Middle frontal gyrus (tissue), 1 donor: ENCODE results near the gene GRIK1.

ENCODE experiments used
- DNase-seq: peaks from one replicate; pipeline ENCODE4 v3.0.0-alpha.2; 2015; ENCODE audit warnings: low spot score; ENCODE audit errors: extremely low spot score

GRIK1 gene

DNA sequence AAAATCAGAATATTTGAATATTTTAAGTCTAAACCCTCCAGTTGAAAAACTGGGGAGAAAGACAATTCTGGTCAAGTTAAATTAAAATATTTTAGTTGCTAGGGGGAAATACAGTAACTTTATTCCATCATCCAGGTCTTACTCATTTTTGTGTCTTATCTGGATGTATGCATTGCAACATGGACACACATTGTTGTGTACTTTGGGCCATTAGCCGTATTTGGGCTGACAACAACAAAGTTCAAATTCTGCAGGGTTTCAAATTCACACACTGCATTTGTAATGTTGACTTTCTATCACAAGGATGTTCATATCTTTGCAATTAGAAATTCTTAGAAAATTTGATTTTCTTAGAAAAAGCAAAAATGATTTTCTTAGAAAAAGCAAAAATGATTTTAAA lies 391.8 kb downstream of the GRIK1 start:
- no peak for DNase-seq

DNA sequence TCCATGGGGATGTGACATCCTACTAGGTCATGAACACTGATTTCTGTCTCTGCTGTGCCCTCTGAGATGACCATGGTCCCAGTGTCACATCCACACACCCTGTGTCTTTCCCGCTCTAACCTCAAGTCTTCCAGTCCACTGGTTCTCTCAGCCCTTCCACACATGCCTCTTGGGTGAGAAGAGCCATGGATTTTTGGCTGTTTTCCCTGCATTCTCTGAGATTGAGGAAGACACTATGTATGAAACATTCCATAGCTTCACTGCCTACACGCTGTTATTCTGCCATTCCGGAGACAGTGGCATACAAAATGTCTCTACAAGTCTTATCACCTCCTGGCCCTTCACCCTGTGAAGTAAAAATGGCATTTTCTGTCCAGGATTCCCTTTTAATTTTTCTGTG lies 393.7 kb downstream of the GRIK1 start:
- DNase-seq = no peak

DNA sequence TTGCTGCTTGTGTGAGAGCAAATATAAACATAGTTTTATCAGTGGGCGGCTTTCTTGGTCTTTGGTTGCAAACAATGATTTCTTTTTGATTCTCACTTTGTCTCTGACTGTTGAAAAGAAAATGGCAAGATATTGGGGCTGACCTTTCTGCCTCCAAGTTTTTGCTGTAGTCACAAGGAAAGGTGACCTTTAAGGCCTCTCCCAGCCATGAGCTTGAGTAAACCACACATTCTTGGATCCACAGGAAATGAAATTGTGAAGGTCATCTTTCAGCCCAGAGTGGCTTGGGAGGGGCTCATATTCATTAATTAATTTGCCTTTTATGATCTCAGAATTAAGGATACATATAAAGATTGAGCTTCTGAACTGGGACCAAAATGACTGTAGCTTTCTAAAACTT lies 399.5 kb downstream of the GRIK1 start:
- DNase-seq = no peak

DNA sequence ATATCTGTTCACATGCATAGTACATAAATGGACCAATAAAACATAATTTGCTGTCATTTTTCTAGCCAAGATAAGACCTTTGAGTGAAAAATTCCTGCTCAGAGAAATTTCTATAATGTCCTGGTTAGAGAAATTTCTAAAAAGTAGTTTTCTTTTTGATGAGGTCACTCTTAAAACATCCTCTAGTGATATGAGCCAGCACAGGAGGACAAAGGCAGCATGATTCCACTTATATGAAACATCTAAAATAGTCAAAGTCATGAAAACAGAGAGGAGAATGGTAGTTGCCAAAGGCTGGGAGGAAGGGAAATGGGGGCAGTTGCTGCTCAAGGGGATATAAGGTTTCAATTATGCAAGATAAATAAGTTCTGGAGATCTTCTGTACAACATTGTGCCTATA lies 401.7 kb downstream of the GRIK1 start:
- no peak for DNase-seq

DNA sequence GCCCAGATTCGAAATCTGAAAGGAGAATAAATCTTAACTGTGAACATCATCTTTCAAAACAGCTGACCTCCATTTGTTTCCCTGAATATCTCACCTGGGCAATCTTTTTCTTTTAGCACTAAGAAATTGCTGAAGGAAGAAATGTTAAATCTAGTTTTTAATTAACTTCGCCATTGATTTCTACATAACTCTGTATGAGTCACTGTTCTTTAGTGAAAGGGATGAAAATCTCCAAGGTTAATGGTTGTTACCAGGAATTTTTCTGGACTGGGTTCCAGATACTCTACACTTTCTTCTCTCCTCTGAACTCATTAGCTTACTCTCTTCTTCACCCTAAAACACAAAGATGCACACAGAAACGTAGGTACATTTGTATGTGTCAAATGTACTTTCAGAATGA lies 405.3 kb downstream of the GRIK1 start:
- DNase-seq = no peak

DNA sequence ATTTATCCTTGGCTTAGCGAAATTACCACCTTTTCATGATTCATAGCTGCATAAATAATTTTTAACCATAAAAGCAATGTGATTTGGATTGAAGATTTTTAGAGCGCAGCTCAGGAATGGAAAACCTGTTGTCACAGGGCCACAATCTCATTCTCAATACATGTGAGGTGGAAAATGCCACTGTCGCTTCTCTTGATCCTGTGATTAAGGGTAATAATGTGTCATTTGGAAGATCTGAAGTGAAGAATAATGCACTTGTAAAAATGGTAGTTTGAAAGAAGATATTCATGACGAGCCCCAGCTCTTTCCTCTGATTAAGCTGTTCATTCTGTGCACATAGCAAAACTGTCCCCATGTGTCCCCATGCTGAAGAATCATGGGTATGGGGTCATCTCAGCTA lies 410.7 kb downstream of the GRIK1 start:
- DNase-seq = no peak

DNA sequence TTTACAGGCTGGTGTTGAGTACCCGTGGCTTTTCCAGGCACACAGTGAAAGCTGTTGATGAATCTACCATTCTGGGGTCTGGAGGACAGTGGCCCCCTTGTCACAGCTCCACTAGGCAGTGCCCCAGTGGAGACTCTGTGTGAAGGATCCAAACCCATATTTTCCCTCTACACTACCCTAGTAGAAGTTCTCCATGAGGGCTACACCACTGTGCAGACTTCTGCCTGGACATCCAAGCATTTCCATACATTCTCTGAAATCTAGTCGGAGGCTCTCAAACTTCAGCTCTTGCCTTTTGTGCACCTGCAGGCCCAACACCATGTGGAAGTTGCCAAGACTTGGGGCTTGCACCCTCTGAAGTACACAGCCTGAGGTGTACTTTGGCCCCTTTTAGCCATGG lies 413.3 kb downstream of the GRIK1 start:
- DNase-seq = no peak

DNA sequence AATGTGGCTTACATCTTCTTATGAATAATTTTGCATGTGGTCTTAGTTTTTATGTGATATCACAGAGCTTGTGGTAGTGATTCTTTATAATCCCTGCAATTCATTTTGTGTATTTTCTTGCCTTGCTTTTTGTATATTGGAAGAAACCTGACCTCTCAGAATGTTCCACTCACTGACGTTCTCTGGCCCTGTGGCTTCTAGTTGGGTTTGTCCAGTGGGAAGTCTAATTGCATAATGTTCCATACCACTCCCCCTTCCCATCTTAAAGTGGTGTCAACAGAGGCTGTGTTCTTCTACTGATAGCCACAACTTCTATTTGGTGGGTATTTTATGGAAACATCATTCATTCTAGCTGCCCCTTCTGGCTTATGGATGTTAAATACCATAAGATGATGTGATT lies 415.7 kb downstream of the GRIK1 start:
- no peak for DNase-seq

DNA sequence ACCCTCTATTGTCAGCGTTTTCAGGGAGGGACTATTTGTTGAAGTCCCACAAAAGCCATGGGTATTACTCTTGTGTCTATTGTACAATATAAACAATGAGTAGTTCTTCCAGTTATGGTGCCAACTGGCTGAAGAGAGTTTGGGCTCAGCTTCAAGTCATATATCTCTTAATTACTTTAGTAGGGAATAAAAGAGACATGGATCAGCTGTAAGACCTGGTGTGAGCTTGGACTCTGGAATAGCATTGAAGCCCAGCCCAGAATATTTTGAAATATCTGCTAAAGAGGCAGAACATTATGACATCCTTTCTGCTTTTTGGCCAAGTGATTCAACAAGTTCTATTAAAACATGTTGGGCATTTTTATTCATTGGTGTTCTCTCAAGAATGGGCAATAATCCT lies 416.1 kb downstream of the GRIK1 start:
- DNase-seq = no peak

DNA sequence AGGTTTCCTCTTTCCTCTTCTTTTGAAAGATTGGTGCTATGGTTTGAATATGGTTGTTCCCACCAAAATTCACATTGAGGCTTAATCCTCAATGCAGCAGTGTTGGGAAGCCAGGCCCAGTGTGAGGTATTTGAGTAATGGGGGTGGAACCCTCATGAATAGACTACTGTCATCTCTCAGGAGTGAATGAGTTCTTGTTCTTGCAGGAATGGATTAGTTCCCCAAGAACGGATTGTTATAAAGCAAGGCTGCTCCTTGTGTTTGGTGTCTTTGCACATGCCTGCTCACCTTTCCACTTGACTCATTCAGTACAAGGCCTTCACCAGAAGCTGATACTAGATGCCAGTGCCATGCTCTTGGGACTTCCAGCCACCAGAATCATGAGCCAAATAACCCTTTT lies 417.9 kb downstream of the GRIK1 start:
- no peak for DNase-seq

DNA sequence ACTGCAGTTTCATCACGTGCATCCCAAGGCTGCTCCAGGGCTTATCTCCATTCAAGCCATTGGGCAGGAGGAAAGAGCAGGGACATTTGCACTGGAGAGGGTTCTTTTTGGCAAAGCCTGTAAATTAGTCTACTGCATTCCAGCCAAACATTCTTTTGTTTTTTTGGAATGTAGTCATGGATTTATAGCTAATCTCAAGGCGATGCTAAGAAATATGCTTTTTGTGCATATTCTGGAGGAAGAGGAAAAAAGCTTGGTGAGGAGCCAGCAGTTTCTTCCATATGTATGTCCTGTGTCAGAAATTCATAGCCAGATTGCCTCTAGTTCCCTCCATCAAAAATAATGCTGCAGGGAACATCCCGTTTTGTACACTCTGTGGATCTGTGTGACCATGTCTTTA lies 419.6 kb downstream of the GRIK1 start:
- no peak for DNase-seq

DNA sequence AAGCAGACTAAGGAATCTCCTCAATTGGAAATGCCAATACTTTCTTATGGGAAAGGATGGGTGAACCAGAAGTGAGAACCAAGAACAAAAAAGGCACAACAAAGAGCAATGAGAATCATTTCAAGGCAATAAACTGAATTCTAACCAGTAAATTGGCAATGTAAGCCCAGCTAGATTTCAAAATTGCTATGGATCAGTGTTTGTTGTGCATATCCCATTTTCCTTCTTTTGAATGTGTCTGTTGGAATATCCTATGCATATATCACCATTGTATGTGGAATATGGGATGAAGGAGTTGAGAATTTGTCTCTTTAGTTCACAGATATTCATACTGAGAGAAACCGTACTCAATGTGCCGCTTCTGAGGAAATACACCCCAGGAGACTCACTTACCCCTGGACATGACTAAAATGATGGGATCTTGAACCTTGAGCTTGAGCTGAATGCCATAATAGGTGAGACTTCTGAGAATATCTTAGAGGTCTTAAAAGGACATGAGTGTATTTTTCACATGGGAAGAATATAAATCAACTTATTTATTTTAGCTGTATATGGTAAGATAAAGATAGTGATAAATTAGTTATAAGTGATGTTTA lies 425.0 kb downstream of the GRIK1 start:
- no peak for DNase-seq

DNA sequence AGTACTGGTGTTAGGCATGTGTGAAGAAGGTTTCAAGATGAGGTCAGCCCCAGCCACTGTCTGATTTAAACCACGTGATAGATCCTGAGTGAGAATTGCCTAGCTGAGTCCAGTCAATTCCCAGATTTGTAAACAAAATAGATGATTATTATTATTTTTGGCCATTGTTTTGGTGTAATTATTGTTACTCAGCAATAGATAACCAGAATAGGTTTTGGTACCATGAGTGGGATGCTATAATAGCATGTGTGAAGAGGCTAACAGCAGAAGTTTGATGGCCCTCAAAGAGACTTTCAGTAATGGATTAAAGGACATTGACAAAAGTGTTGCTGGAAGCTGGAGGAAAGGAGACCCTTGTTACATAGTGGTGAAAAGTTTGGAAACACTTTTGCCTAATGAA lies 426.3 kb downstream of the GRIK1 start:
- DNase-seq = no peak

DNA sequence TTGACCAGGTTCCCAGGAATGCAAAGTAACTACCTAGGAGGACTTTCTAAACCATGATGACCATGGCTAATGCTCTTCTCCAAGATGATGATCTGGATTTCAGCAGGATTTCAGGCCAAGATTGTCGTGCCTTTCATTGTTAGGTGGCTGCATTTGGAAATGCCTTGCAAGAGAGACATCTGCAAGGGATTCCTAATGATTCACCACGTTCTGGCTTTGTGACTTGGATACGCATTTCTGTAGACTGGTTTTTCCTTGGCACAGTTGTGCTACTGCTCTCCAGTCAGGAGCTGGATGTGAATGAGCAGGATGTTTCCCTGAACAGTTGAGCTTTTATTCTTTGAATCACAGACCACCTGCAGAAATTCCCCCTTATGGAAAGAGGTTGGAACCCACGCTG lies 428.7 kb downstream of the GRIK1 start:
- no peak for DNase-seq

DNA sequence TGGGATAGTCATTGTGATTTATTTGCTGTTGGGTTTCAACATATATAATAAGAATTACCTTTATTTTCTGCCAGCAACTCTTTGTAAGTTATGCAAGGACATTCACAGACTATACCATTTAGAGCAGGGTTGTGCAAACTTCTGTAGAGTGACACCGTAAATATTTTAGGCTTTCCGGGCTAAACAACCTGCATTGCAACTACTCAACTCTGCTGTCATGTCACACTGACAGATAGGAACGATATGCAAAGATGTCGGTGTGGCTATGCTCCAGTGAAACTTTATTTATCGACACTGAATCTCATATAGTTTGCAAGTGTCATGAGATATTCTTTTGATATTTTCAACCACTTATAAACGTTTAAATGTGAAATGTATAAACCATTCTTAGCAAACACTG lies 430.7 kb downstream of the GRIK1 start:
- no peak for DNase-seq

DNA sequence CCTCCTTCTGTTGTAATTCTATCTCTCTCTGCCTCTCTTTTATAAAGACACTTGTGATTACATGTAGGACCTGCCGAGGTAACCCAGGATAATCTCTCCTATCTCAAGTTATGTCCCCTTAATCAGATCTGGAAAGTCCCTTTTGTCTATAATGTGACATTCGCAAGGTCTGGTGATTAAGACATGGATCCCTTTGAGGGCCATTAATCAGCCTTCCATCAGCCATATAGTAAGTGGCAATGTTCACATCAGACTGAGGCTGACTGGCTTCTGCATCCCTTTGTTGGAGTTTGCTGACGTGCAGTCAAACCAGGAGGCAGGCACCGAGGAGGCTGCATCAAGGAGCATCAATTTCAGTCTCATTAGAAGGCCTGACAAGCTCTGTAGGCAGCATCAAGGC lies 431.5 kb downstream of the GRIK1 start:
- DNase-seq = no peak

DNA sequence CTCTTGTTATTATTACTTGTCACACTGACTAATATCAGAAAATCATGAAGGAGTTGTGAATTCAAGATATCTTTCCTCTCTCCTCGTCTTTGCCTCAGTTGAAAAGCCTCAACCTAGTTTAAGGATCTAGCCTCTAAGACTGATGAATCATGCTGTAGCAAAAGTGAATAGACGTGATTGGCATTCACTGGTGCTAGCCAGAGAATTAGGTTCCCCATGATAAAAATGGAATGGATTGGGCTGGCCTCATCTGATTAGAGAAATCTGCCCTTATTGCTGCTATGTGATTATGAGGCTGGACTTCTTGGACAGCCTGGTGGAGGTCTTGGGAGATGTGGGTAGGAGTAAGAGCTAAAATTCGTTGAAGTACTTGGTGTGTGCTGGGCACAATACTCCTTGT lies 432.8 kb downstream of the GRIK1 start:
- no peak for DNase-seq

DNA sequence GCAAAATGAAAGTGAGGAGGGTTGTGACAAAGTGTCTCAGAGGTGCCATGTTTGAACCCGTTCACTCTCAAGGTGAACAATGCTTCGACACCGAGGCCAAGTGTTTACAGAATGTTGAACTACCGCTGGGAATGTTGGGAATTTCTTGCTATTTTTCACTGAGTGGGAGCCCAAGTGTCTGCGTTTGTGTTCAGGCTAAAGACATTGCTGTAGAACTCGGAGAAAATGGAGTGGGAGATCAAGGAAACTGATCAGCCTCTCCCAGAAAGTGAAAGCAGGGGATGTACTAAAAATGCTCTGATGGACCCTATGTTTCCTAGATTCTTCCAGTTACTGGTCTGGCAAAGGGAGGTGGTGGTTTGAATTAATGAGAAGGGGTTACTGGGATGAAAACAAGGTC lies 433.6 kb downstream of the GRIK1 start:
- DNase-seq = no peak

DNA sequence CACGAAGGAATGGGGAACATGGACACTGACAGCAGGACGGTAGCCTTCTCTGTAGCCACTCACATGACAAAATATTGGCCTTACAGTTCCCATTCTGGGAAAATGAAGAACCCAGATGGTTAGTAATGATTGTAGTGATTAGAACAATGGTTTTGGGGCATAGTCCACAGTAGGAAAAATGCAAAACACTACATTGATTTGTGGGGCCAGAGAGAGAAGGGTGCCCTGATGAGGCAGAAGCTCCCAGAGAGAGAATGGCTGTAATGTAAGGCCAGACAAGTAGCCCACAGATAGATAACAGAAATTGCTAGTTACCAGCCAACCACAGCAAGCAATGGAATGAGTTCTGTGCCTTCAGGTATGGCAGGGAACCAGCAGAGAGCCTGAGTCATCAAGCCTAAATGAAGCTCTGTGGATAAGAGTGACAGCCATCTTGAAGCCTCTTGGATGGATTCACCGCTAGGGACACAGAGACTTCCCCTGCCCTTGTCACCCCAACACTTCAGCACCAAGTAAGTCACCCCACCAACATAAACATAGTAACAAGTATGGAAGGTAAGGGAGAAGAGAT lies 435.0 kb downstream of the GRIK1 start:
- DNase-seq = no peak

DNA sequence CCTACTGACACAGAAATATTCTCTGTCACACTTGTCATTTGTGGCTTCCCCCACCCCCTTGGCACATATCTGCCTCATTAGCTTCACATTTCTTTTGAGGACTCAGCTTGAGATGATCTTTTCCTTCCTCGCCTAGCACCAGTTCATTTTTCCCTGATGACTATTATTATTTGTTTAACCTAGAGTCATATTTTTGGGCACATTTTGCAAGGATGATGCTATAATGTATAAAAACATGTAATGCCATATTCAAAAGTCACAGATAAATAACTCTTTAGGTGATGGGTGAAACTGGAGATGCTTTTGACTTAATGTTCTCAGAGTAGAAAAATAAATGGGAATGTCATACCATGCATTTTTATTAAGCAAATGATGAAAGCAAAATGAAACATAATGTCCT lies 438.3 kb downstream of the GRIK1 start:
- DNase-seq = no peak

DNA sequence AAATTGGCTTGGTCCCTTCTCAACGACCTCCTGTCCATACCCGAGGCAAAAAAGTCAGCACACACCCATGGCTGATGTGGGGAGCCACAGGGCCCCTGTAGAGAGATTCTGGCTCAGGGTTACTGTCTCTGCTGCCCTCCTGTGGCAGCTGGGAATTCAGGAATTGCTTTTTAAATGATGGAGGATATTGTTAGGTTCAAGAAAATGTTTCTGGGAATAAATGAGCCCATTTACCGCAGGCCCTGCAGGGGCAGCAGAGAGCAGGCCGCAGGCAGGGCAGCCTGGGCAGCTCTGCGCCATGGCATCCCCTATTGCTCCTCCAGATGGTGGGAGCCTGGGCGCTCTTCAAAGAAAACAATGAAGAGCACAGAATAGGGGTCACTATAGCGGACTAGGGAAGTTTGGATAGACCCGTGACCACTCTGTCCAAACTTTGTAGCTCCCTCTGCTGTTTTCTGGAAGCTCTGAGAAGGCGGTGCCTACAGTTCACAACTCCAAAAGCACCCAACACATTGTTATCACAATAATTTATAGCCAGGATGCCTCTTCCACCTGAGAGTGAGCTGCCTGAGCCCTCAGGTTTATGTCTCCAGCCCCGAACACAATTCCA lies 440.0 kb downstream of the GRIK1 start:
- no peak for DNase-seq

DNA sequence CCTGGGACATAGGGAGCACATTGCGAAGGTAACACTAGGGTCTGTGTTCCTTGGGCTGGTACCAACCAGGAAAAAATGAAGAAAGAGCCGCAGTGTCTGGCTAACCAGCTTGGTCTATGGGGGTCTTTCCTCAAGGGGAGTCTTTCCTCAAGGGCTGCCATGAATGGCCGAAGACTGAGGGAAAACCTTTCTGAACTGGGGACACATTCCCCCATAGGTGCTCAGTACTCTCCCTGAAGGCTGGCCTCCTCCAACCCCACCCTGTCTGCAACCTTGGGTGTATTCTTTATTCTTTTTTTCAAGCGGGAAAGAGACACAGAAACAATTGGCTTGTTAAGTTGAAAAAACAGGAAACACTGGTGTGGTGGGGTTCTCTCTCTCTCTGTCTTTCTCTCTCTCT lies 440.6 kb downstream of the GRIK1 start:
- DNase-seq = no peak

DNA sequence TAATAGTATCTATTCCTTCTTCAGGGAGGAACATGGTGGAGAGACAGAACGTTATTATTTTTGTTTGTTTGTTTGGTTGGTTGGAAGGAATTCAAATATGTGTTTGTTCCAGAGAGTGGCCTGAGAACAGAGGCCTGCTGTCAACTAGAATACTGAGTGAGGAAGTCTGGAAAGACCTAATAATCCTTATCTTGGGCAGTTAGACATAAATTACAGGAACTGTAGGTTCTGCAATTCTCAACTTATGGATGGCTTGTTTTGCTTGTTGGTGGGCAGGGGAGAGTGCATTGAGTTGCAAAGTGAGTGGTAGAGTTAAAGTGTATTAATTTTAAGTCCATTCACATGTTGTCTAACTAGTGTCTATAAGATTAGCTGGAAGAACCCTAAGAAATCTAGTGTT lies 443.5 kb downstream of the GRIK1 start:
- DNase-seq = no peak

DNA sequence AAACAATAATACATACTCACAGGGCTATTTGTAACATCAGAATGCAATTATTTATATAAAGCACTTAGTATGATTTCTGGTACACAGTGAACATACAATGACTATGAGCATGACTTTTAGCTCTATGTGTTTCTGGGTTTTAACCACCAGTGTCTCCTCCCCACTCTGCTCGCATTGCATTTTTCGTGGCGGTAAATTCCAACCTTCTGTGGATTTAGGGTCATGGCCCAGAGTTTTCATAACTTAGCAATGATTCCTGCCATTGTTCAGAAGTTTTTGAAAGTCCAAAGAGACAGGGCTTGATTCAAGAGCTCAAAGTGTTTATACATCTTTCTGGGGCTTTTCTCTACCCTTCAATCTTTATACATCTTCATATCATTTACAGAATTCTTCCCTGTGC lies 449.8 kb downstream of the GRIK1 start:
- DNase-seq = no peak
